ENCODE results near the gene CISD2.

DNA sequence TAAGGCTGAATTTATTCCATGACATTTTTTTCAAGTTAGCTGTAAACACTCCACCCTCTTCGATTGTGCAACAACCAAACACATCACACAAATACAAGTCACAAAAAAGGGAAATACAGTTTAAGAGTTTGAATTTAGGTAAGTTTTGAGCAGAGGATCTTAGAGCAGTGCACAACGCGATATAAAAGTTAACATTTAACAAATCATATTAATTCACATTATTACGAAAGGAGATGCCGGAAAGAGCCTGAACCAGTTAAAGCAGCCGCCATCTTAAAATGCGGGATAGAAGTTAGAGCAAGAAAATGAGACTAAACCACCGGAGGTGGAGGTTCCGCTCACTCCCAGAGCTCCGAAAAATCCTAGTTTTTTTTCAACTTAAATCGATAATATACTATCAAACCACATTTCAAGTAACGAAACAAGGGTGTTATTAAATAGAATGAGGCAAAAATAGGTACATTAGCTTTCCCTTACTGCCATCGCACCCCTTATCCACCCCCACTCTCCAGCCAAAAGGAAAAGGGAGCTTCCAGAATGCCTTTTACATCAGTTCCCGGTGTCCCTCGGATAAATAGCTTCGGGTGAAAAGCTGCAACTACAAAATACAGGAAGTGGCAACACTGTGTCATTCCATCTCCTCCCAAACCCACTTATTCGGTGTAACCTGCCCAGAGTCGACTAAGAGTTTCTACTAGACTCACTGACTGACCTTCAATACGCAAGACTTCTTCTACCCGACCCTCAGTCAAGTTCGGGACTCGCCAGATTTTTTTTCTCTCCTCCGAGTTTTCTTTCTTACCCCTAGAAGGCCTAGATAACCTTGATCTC is 43.3 kb upstream of the CISD2 start:
- TF ChIP-seq POLR2A (IDR thresholded peaks at IDR 0.05; ENCODE audit: low read depth, low read length) (peak; percentile 59; the same call in 1 of the 2 replicates), CEBPB (IDR thresholded peaks at IDR 0.05; ENCODE audit: low read depth, low read length) (peak; percentile 99), MXI1 (IDR thresholded peaks at IDR 0.05; ENCODE audit: borderline replicate concordance, low read depth, low read length) (no peak), SMC3 (IDR thresholded peaks at IDR 0.05; ENCODE audit: low read depth, low read length) (no peak), MAZ (IDR thresholded peaks at IDR 0.05; ENCODE audit: borderline replicate concordance, low read depth, low read length) (no peak)
- TF ChIP-seq, protein P1, sequence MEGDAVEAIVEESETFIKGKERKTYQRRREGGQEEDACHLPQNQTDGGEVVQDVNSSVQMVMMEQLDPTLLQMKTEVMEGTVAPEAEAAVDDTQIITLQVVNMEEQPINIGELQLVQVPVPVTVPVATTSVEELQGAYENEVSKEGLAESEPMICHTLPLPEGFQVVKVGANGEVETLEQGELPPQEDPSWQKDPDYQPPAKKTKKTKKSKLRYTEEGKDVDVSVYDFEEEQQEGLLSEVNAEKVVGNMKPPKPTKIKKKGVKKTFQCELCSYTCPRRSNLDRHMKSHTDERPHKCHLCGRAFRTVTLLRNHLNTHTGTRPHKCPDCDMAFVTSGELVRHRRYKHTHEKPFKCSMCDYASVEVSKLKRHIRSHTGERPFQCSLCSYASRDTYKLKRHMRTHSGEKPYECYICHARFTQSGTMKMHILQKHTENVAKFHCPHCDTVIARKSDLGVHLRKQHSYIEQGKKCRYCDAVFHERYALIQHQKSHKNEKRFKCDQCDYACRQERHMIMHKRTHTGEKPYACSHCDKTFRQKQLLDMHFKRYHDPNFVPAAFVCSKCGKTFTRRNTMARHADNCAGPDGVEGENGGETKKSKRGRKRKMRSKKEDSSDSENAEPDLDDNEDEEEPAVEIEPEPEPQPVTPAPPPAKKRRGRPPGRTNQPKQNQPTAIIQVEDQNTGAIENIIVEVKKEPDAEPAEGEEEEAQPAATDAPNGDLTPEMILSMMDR (conservative IDR thresholded peaks at IDR 0.05; ENCODE audit: low read depth, low read length), result no peak
- TF ChIP-seq, protein P2, sequence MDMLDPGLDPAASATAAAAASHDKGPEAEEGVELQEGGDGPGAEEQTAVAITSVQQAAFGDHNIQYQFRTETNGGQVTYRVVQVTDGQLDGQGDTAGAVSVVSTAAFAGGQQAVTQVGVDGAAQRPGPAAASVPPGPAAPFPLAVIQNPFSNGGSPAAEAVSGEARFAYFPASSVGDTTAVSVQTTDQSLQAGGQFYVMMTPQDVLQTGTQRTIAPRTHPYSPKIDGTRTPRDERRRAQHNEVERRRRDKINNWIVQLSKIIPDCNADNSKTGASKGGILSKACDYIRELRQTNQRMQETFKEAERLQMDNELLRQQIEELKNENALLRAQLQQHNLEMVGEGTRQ (IDR thresholded peaks at IDR 0.05; ENCODE audit: low read depth, low read length), result no peak
